H9 (cell line): ENCODE measurements around the gene IL15. TPM values are rescaled to one million over a fixed set of nuclear protein-coding genes. Genes with fewer than 3 reads are reported as not detected.

Experiments
- DNase-seq: peaks from one replicate; pipeline ENCODE4 v3.0.0-alpha.2; 2017
- H2AFZ ChIP-seq: one replicate; pipeline ENCODE4 v1.6.1; 2013; ENCODE audit warnings: mild to moderate bottlenecking, low read length, control low read depth, moderate library complexity
- H2AK5ac ChIP-seq: 2 replicates; pipeline ENCODE4 v1.6.1; 2013; ENCODE audit warnings: low read length, control low read depth, mixed read lengths; ENCODE audit not compliant: insufficient read length
- H2BK120ac ChIP-seq: one replicate; pipeline ENCODE4 v1.6.1; 2013; ENCODE audit warnings: low read depth, mild to moderate bottlenecking, low read length, control low read depth, inconsistent platforms; ENCODE audit not compliant: poor library complexity, severe bottlenecking
- H2BK12ac ChIP-seq: 2 replicates; pipeline ENCODE4 v1.6.1; 2013; ENCODE audit warnings: low read length, control low read depth, mixed read lengths, low read depth; ENCODE audit not compliant: insufficient read length
- H2BK15ac ChIP-seq: 2 replicates; pipeline ENCODE4 v1.6.1; 2013; ENCODE audit warnings: low read depth, low read length, control low read depth
- H2BK20ac ChIP-seq: one replicate; pipeline ENCODE4 v1.6.1; 2013; ENCODE audit warnings: low read depth, mild to moderate bottlenecking, low read length, control low read depth, inconsistent platforms; ENCODE audit not compliant: poor library complexity, severe bottlenecking
- H2BK5ac ChIP-seq: 2 replicates; pipeline ENCODE4 v1.6.1; 2013; ENCODE audit warnings: low read length, control low read depth, mixed read lengths; ENCODE audit not compliant: insufficient read length
- H3K14ac ChIP-seq: 2 replicates; pipeline ENCODE4 v1.6.1; 2013; ENCODE audit warnings: low read length, control low read depth; ENCODE audit not compliant: insufficient read depth
- H3K18ac ChIP-seq: 2 replicates; pipeline ENCODE4 v1.6.1; 2013; ENCODE audit warnings: low read depth, mild to moderate bottlenecking, mixed read lengths, low read length, control low read depth; ENCODE audit not compliant: insufficient read length
- H3K23ac ChIP-seq: 2 replicates; pipeline ENCODE4 v1.6.1; 2013; ENCODE audit warnings: low read length, control low read depth, mixed read lengths, low read depth; ENCODE audit not compliant: insufficient read length
- H3K23me2 ChIP-seq: 2 replicates; pipeline ENCODE4 v1.6.1; 2013; ENCODE audit warnings: low read depth, mild to moderate bottlenecking, mixed read lengths, low read length, control low read depth; ENCODE audit not compliant: insufficient read length, poor library complexity, severe bottlenecking
- H3K27ac ChIP-seq: 2 replicates; pipeline ENCODE4 v1.5.1; 2013; ENCODE audit warnings: low read length, control low read depth, mixed read lengths, low read depth; ENCODE audit not compliant: insufficient read length
- H3K27me3 ChIP-seq: 2 replicates; pipeline ENCODE4 v1.6.1; 2013; ENCODE audit warnings: low read length, control low read depth, inconsistent platforms; ENCODE audit not compliant: insufficient read depth
- H3K4ac ChIP-seq: 2 replicates; pipeline ENCODE4 v1.6.1; 2013; ENCODE audit warnings: low read depth, mild to moderate bottlenecking, control low read depth, inconsistent platforms, low read length, moderate library complexity
- H3K4me1 ChIP-seq: 2 replicates; pipeline ENCODE4 v1.6.1; 2013; ENCODE audit warnings: low read length, control low read depth, inconsistent platforms; ENCODE audit not compliant: insufficient read depth
- H3K4me2 ChIP-seq: 2 replicates; pipeline ENCODE4 v1.6.1; 2013; ENCODE audit warnings: low read length, control low read depth, mixed read lengths; ENCODE audit not compliant: insufficient read length, insufficient read depth
- H3K56ac ChIP-seq: 2 replicates; pipeline ENCODE4 v1.6.1; 2013; ENCODE audit warnings: low read depth, mild to moderate bottlenecking, mixed read lengths, low read length, control low read depth; ENCODE audit not compliant: insufficient read length
- H3K79me1 ChIP-seq: 2 replicates; pipeline ENCODE4 v1.6.1; 2013; ENCODE audit warnings: low read depth, mild to moderate bottlenecking, moderate library complexity, low read length, control low read depth, inconsistent platforms; ENCODE audit not compliant: insufficient read depth, poor library complexity, severe bottlenecking
- H3K79me2 ChIP-seq: 2 replicates; pipeline ENCODE4 v1.6.1; 2013; ENCODE audit warnings: low read length, control low read depth, inconsistent platforms; ENCODE audit not compliant: insufficient read depth
- H3K9ac ChIP-seq: 2 replicates; pipeline ENCODE4 v1.6.1; 2013; ENCODE audit warnings: low read length, control low read depth, mixed read lengths; ENCODE audit not compliant: insufficient read length; ENCODE audit errors: extremely low read depth
- H3K9me3 ChIP-seq: one replicate; pipeline ENCODE4 v1.6.1; 2013; ENCODE audit warnings: low read depth, low read length, inconsistent platforms; ENCODE audit not compliant: control insufficient read depth
- H3T11ph ChIP-seq: one replicate; pipeline ENCODE4 v1.6.1; 2013; ENCODE audit warnings: mild to moderate bottlenecking, low read length, control low read depth, inconsistent platforms
- H4K20me1 ChIP-seq: one replicate; pipeline ENCODE4 v1.6.1; 2013; ENCODE audit not compliant: control insufficient read depth, insufficient read length, insufficient read depth
- H4K5ac ChIP-seq: 2 replicates; pipeline ENCODE4 v1.6.1; 2013; ENCODE audit warnings: low read depth, mild to moderate bottlenecking, mixed read lengths, low read length, control low read depth; ENCODE audit not compliant: insufficient read length
- H4K8ac ChIP-seq: replicated peaks from 2 replicates; pipeline ENCODE4 v1.6.1; 2013; ENCODE audit warnings: low read length, control low read depth, mixed read lengths, low read depth; ENCODE audit not compliant: insufficient read length
- H4K91ac ChIP-seq: 2 replicates; pipeline ENCODE4 v1.6.1; 2013; ENCODE audit warnings: low read depth, mild to moderate bottlenecking, moderate library complexity, mixed read lengths, low read length, control low read depth; ENCODE audit not compliant: insufficient read length
- H3K27ac Mint-ChIP-seq, 3 experiments: 2 replicates in 2 of 3; 3 replicates in 1 of 3; pipeline ENCODE4 v1.8.0; 2020 to 2021; ENCODE audit warnings: mixed read lengths in 3 of 3, mild to moderate bottlenecking in 1 of 3, moderate library complexity in 1 of 3
- H3K27me3 Mint-ChIP-seq: 2 replicates; pipeline ENCODE4 v1.8.0; 2021; ENCODE audit warnings: low read depth, mild to moderate bottlenecking, moderate library complexity, mixed read lengths
- H3K36me3 Mint-ChIP-seq, 3 experiments: 2 replicates in 2 of 3; 3 replicates in 1 of 3; pipeline ENCODE4 v1.8.0; 2020 to 2021; ENCODE audit warnings: low read depth in 3 of 3, mixed read lengths in 3 of 3; ENCODE audit not compliant: insufficient read depth in 1 of 3
- H3K4me1 Mint-ChIP-seq, 2 experiments: 2 replicates each; pipeline ENCODE4 v1.8.0; 2020; ENCODE audit warnings: mixed read lengths in 2 of 2
- H3K4me3 Mint-ChIP-seq, 2 experiments: 2 replicates in 1 of 2; 3 replicates in 1 of 2; pipeline ENCODE4 v1.8.0; 2020 to 2021; ENCODE audit warnings: mild to moderate bottlenecking in 2 of 2, mixed read lengths in 2 of 2, moderate library complexity in 1 of 2
- H3K9me3 Mint-ChIP-seq, 2 experiments: 2 replicates in 1 of 2; 3 replicates in 1 of 2; pipeline ENCODE4 v1.8.0; 2020; ENCODE audit warnings: mild to moderate bottlenecking in 2 of 2, mixed read lengths in 2 of 2, moderate library complexity in 1 of 2
- WGBS: extraction: QIAGEN DNeasy Blood & Tissue Kit; methylation state at CpG from one replicate; pipeline ENCODE4 v1.1.7; 2013; ENCODE audit warnings: missing lambda C conversion rate, low lambda C conversion rate, mixed read lengths; ENCODE audit not compliant: insufficient read length; ENCODE audit errors: extremely low coverage; 5-methylcytosine and 5-hydroxymethylcytosine counted together
- total RNA-seq: library from RNA; stranded (reverse); gene quantifications from 2 replicates; pipeline ENCODE4 v1.2.1, GENCODE V29; 2021
- TF ChIP-seq, protein P1 (sequence below): fragments of 200-600 bp; sonication (generic); conservative IDR thresholded peaks from 3 replicates; pipeline ENCODE4 v1.8.0; 2021; ENCODE audit warnings: antibody characterized with exemption, mild to moderate bottlenecking

The IL15 gene
- total RNA-seq, 1 experiment from 2014 or later, result 0.61 TPM

DNA sequence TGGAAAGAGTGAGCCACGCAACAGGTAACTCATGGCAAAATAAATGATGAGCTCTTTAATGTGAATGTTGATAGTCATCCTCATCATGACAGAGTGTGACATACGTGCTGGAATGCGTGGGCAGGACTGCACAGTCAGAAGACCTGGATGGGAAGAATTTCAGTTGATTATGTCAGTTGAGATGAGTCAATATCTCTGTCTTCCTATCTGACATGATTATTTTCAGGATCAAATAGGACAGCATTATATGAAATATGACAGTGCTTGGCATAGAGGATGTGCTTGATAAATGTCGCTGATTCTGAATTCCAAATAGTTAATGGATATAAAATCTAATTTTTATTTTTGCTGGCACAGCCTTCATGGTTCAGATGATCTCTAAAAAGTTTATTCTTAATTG, 95.1 kb downstream of the IL15 start:
- no peak overlapping the region for H4K8ac ChIP-seq
- H4K91ac ChIP-seq, result no peak overlapping the region
- Mint-ChIP-seq H3K4me1 (peaks cover 2 to 3% of the 10 kb centered on the region in 2 experiments; a peak in 1 of 4 replicates), H3K27me3 (no peaks in the 10 kb centered on the region; the same call in 1 of the 2 replicates), H3K4me3 (no peak overlapping the region), H3K27ac (no peak overlapping the region), H3K9me3 (no peaks in the 10 kb centered on the region), H3K36me3 (no peaks in the 10 kb centered on the region)
- WGBS, result no CpG with 5 or more reads among the region's 4 CpGs
- TF ChIP-seq, protein P1, sequence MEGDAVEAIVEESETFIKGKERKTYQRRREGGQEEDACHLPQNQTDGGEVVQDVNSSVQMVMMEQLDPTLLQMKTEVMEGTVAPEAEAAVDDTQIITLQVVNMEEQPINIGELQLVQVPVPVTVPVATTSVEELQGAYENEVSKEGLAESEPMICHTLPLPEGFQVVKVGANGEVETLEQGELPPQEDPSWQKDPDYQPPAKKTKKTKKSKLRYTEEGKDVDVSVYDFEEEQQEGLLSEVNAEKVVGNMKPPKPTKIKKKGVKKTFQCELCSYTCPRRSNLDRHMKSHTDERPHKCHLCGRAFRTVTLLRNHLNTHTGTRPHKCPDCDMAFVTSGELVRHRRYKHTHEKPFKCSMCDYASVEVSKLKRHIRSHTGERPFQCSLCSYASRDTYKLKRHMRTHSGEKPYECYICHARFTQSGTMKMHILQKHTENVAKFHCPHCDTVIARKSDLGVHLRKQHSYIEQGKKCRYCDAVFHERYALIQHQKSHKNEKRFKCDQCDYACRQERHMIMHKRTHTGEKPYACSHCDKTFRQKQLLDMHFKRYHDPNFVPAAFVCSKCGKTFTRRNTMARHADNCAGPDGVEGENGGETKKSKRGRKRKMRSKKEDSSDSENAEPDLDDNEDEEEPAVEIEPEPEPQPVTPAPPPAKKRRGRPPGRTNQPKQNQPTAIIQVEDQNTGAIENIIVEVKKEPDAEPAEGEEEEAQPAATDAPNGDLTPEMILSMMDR, result no peak
- DNase-seq, result no peak
- H2BK12ac ChIP-seq, result no peak overlapping the region
- H2AK5ac ChIP-seq, result no peak overlapping the region
- H2BK120ac ChIP-seq, result no peak overlapping the region
- no peaks in the 10 kb centered on the region for H3K4me1 ChIP-seq
- H3K9me3 ChIP-seq, result no peaks in the 10 kb centered on the region
- H3K23me2 ChIP-seq, result no peaks in the 10 kb centered on the region
- H3K4ac ChIP-seq, result no peak overlapping the region
- no peak overlapping the region for H2BK15ac ChIP-seq
- no peak overlapping the region for H3K56ac ChIP-seq
- H3K27ac ChIP-seq, result no peak overlapping the region
- H3T11ph ChIP-seq, result no peak overlapping the region
- H3K79me1 ChIP-seq, result no peaks in the 10 kb centered on the region
- no peak overlapping the region for H2AFZ ChIP-seq
- no peaks in the 10 kb centered on the region for H3K27me3 ChIP-seq
- no peak overlapping the region for H3K23ac ChIP-seq
- no peak overlapping the region for H3K14ac ChIP-seq
- no peak overlapping the region for H3K9ac ChIP-seq
- no peak overlapping the region for H3K18ac ChIP-seq
- H2BK20ac ChIP-seq, result no peak overlapping the region
- no peaks in the 10 kb centered on the region for H4K20me1 ChIP-seq
- no peak overlapping the region for H2BK5ac ChIP-seq
- H4K5ac ChIP-seq, result no peak overlapping the region
- no peaks in the 10 kb centered on the region for H3K79me2 ChIP-seq
- H3K4me2 ChIP-seq, result no peak overlapping the region
